K562 (cell line): ENCODE data around the gene WDR91. TPM values are rescaled to one million over a fixed set of nuclear protein-coding genes. Genes with fewer than 3 reads are reported as not detected.

Experiments used
- BACH1 ChIP-seq: fragments of 200-800 bp; sonication (Bioruptor generic); IDR thresholded peaks from 2 replicates; pipeline ENCODE4 v1.6.1; 2016; ENCODE audit warnings: missing genetic modification characterization, missing compliant biosample characterization
- CTBP1 ChIP-seq: fragments of 450-650 bp; IDR thresholded peaks from 2 replicates; pipeline ENCODE4 v1.6.1; 2016; ENCODE audit warnings: borderline replicate concordance
- NFIC ChIP-seq: fragments of 450-650 bp; IDR thresholded peaks from 2 replicates; pipeline ENCODE4 v1.6.1; 2017; ENCODE audit warnings: mild to moderate bottlenecking, inconsistent platforms
- YY1 ChIP-seq, 3 experiments: IDR thresholded peaks; 2 replicates each; pipeline ENCODE4 v1.6.1; 2011; ENCODE audit warnings: low read length in 2 of 3, mild to moderate bottlenecking in 2 of 3, moderate library complexity in 2 of 3, borderline replicate concordance in 1 of 3, control low read depth in 1 of 3, low read depth in 1 of 3; ENCODE audit not compliant: insufficient read depth in 3 of 3, insufficient replicate concordance in 2 of 3, control insufficient read depth in 1 of 3, insufficient read length in 1 of 3; ENCODE audit errors: extremely low read depth in 1 of 3
- ZNF239 ChIP-seq: fragments of 250-450 bp; sonication (Bioruptor Pico); IDR thresholded peaks from 2 replicates; pipeline ENCODE4 v1.4.0; 2020; ENCODE audit warnings: mild to moderate bottlenecking
- ZNF717 ChIP-seq: fragments of 250-450 bp; sonication (Bioruptor Pico); IDR thresholded peaks from 2 replicates; pipeline ENCODE4 v1.5.0; 2021
- ZNF75A ChIP-seq: fragments of 450-650 bp; formaldehyde crosslinking; IDR thresholded peaks from 2 replicates; pipeline ENCODE4 v1.4.0; 2020; ENCODE audit warnings: mild to moderate bottlenecking
- ZNF77 ChIP-seq: fragments of 250-450 bp; sonication (Bioruptor Pico); IDR thresholded peaks from 2 replicates; pipeline ENCODE4 v1.5.0; 2020
- polyA plus RNA-seq, 8 experiments: library from polyadenylated mRNA; depleted of rRNA in 4 of 8; stranded (reverse) in 5 of 8; unstranded in 3 of 8; fragments of >200 nt; fragmentation: Nextera tagmentation in 2 of 8; fragmentation: Illumina TruSeq in 1 of 8; extraction: Ambion mirVana in 2 of 8; extraction: Trizol in 1 of 8; gene quantifications; 2 replicates each; pipeline versions ENCODE4 v1.2.1 to v1.2.3, GENCODE V29; 2011 to 2014; ENCODE audit warnings: inconsistent platforms in 1 of 8, missing spikeins in 1 of 8
- total RNA-seq, 7 experiments: library from RNA; depleted of rRNA in 6 of 7; stranded (reverse); fragments of >200 nt in 6 of 7; fragmentation: Illumina TruSeq in 2 of 7; extraction: Trizol in 2 of 7; gene quantifications; 2 replicates each; pipeline versions ENCODE4 v1.2.1 to v1.2.3, GENCODE V29; 2011 to 2021; ENCODE audit warnings: low replicate concordance in 1 of 7
- TF ChIP-seq, protein P1 (sequence below), 2 experiments: fragments of 250-450 bp in 1 of 2; fragments of 450-650 bp in 1 of 2; sonication (Bioruptor Pico) in 1 of 2; IDR thresholded peaks; 2 replicates each; pipeline versions ENCODE4 v1.6.1 to v1.8.0; 2016 to 2021; ENCODE audit warnings: mild to moderate bottlenecking in 2 of 2, moderate library complexity in 2 of 2, missing compliant biosample characterization in 1 of 2, missing genetic modification characterization in 1 of 2
- TF ChIP-seq, protein P2 (sequence below): fragments of 250-450 bp; sonication (Bioruptor Pico); IDR thresholded peaks from 2 replicates; pipeline ENCODE4 v1.4.0; 2020; ENCODE audit warnings: mild to moderate bottlenecking, moderate library complexity, borderline replicate concordance
- TF ChIP-seq, protein P3 (sequence below): sonication (generic); formaldehyde crosslinking; IDR thresholded peaks from 2 replicates; pipeline ENCODE4 v1.8.1; 2023; ENCODE audit warnings: missing genetic modification reagents, mild to moderate bottlenecking, borderline replicate concordance
- TF ChIP-seq, protein P4 (sequence below): sonication (generic); formaldehyde crosslinking; IDR thresholded peaks from 2 replicates; pipeline ENCODE4 v1.4.0; 2020; ENCODE audit warnings: mild to moderate bottlenecking, missing genetic modification reagents
- TF ChIP-seq, protein P5 (sequence below): fragments of 250-450 bp; sonication (Bioruptor Pico); IDR thresholded peaks from 2 replicates; pipeline ENCODE4 v1.8.0; 2022; ENCODE audit warnings: inconsistent platforms

WDR91 gene
- total and polyA plus RNA-seq, 9 of the 15 experiments (the other 6 are each of a cell fraction or from before 2014, with no cell fraction given), result 1.9 to 18.2 (median 9.8) TPM

DNA sequence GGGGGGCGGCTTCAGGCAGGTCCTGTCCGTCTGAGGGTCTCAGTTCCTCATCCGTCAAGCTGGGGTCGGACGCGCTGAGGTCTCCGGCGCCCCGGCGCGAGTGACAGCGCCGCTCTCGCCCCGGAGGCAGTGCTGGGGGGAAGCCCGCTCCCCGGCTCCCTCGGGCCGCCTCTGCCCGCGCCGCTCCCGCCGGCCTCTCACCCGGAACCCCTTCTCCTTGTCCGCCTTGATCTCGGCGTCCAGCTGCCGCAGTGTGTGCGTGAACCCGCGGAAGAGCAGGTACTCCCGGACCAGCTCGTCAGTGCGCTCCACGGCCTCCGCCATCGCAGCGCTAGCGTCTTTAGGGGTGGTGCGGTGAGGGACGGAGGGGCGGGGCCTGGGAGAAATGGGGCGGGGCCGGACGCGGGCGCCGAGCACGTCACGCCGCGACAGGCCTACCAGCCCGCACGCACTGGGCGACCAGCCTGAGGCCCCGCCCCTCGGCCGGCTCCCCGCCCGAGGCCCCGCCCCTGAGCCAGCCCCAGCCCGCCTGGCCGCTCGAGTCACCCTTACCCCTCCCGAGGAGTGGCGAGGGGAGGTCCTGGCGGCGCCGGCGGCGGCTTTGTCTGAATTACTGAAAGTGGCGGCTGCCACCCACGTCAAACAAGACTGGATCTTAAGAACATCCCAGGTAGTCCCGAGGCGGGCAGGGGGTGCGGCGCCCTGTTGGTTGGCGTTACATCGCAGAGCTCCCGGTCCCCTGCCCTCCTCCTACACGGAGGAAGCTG lies at the start of gene WDR91 (continued):
- TF ChIP-seq BACH1 (no peak), YY1 (IDR thresholded peaks at IDR 0.05; ENCODE audit: borderline replicate concordance in 1 of 3, control insufficient read depth in 1 of 3, extremely low read depth in 1 of 3, insufficient read depth in 3 of 3, insufficient read length in 1 of 3, insufficient replicate concordance in 2 of 3, low read depth in 1 of 3, low read length in 2 of 3) (peak; percentile 66 to 95 (median 88)), CTBP1 (peak; percentile 64), ZNF239 (CRISPR knock-in tag) (no peak), ZNF75A (CRISPR knock-in tag) (no peak), NFIC (0 out of 2 replicates have a peak, but pooled peaks have one; percentile 11), ZNF717 (CRISPR knock-in tag) (no peak), ZNF77 (CRISPR knock-in tag) (no peak)
- TF ChIP-seq, protein P1, sequence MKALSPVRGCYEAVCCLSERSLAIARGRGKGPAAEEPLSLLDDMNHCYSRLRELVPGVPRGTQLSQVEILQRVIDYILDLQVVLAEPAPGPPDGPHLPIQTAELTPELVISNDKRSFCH (CRISPR knock-in tag; IDR thresholded peaks at IDR 0.05), result no peak
- TF ChIP-seq, protein P1 (tag; IDR thresholded peaks at IDR 0.05), result 0 out of 2 replicates have a peak, but pooled peaks have one; percentile 19
- TF ChIP-seq, protein P2, sequence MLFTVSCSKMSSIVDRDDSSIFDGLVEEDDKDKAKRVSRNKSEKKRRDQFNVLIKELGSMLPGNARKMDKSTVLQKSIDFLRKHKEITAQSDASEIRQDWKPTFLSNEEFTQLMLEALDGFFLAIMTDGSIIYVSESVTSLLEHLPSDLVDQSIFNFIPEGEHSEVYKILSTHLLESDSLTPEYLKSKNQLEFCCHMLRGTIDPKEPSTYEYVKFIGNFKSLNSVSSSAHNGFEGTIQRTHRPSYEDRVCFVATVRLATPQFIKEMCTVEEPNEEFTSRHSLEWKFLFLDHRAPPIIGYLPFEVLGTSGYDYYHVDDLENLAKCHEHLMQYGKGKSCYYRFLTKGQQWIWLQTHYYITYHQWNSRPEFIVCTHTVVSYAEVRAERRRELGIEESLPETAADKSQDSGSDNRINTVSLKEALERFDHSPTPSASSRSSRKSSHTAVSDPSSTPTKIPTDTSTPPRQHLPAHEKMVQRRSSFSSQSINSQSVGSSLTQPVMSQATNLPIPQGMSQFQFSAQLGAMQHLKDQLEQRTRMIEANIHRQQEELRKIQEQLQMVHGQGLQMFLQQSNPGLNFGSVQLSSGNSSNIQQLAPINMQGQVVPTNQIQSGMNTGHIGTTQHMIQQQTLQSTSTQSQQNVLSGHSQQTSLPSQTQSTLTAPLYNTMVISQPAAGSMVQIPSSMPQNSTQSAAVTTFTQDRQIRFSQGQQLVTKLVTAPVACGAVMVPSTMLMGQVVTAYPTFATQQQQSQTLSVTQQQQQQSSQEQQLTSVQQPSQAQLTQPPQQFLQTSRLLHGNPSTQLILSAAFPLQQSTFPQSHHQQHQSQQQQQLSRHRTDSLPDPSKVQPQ (CRISPR knock-in tag), result 0 out of 2 replicates have a peak, but pooled peaks have one; percentile 66
- TF ChIP-seq, protein P3, sequence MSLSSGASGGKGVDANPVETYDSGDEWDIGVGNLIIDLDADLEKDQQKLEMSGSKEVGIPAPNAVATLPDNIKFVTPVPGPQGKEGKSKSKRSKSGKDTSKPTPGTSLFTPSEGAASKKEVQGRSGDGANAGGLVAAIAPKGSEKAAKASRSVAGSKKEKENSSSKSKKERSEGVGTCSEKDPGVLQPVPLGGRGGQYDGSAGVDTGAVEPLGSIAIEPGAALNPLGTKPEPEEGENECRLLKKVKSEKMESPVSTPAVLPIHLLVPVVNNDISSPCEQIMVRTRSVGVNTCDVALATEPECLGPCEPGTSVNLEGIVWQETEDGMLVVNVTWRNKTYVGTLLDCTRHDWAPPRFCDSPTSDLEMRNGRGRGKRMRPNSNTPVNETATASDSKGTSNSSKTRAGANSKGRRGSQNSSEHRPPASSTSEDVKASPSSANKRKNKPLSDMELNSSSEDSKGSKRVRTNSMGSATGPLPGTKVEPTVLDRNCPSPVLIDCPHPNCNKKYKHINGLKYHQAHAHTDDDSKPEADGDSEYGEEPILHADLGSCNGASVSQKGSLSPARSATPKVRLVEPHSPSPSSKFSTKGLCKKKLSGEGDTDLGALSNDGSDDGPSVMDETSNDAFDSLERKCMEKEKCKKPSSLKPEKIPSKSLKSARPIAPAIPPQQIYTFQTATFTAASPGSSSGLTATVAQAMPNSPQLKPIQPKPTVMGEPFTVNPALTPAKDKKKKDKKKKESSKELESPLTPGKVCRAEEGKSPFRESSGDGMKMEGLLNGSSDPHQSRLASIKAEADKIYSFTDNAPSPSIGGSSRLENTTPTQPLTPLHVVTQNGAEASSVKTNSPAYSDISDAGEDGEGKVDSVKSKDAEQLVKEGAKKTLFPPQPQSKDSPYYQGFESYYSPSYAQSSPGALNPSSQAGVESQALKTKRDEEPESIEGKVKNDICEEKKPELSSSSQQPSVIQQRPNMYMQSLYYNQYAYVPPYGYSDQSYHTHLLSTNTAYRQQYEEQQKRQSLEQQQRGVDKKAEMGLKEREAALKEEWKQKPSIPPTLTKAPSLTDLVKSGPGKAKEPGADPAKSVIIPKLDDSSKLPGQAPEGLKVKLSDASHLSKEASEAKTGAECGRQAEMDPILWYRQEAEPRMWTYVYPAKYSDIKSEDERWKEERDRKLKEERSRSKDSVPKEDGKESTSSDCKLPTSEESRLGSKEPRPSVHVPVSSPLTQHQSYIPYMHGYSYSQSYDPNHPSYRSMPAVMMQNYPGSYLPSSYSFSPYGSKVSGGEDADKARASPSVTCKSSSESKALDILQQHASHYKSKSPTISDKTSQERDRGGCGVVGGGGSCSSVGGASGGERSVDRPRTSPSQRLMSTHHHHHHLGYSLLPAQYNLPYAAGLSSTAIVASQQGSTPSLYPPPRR (CRISPR knock-in tag), result no peak
- TF ChIP-seq, protein P4, sequence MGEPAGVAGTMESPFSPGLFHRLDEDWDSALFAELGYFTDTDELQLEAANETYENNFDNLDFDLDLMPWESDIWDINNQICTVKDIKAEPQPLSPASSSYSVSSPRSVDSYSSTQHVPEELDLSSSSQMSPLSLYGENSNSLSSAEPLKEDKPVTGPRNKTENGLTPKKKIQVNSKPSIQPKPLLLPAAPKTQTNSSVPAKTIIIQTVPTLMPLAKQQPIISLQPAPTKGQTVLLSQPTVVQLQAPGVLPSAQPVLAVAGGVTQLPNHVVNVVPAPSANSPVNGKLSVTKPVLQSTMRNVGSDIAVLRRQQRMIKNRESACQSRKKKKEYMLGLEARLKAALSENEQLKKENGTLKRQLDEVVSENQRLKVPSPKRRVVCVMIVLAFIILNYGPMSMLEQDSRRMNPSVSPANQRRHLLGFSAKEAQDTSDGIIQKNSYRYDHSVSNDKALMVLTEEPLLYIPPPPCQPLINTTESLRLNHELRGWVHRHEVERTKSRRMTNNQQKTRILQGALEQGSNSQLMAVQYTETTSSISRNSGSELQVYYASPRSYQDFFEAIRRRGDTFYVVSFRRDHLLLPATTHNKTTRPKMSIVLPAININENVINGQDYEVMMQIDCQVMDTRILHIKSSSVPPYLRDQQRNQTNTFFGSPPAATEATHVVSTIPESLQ (CRISPR knock-in tag), result 0 out of 2 replicates have a peak, but pooled peaks have one; percentile 54
- TF ChIP-seq, protein P5, sequence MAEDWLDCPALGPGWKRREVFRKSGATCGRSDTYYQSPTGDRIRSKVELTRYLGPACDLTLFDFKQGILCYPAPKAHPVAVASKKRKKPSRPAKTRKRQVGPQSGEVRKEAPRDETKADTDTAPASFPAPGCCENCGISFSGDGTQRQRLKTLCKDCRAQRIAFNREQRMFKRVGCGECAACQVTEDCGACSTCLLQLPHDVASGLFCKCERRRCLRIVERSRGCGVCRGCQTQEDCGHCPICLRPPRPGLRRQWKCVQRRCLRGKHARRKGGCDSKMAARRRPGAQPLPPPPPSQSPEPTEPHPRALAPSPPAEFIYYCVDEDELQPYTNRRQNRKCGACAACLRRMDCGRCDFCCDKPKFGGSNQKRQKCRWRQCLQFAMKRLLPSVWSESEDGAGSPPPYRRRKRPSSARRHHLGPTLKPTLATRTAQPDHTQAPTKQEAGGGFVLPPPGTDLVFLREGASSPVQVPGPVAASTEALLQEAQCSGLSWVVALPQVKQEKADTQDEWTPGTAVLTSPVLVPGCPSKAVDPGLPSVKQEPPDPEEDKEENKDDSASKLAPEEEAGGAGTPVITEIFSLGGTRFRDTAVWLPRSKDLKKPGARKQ (CRISPR knock-in tag), result no peak
